ENCODE results near the gene TBC1D16. TPM values are rescaled to one million over a fixed set of nuclear protein-coding genes. Genes with fewer than 3 reads are reported as not detected.

Gene TBC1D16
- total RNA-seq, 6 experiments from 2014 or later: 15.1 to 25.5 (median 17.9) TPM

- H3K9me3 Mint-ChIP-seq: no peaks in the 10 kb centered on the region
- DNase-seq: peak; percentile 70
- peaks cover 37% of the 10 kb centered on the region for H3K4me1 Mint-ChIP-seq (ENCODE audit: low read depth)
- H3K27me3 Mint-ChIP-seq (ENCODE audit: insufficient read depth): no peaks in the 10 kb centered on the region; the same call in none of the 2 replicates
- peak overlapping the region; percentile 81 for H3K4me3 Mint-ChIP-seq
- no peaks in the 10 kb centered on the region for H3K36me3 Mint-ChIP-seq (ENCODE audit: low read depth)
- no peak for TF ChIP-seq CTCF (IDR thresholded peaks at IDR 0.05)
- H3K27ac Mint-ChIP-seq: peak overlapping the region; percentile 87
Measured at GRCh38 chr17:79988185-79988971, 47.3 kb downstream of the TBC1D16 start.

- no peaks in the 10 kb centered on the region; the same call in none of the 2 replicates for H3K27me3 Mint-ChIP-seq (ENCODE audit: insufficient read depth)
- H3K4me3 Mint-ChIP-seq: peak overlapping the region; percentile 81
- DNase-seq: no peak
- no peaks in the 10 kb centered on the region for H3K36me3 Mint-ChIP-seq (ENCODE audit: low read depth)
- no peaks in the 10 kb centered on the region for H3K9me3 Mint-ChIP-seq
- H3K4me1 Mint-ChIP-seq (ENCODE audit: low read depth): peaks cover 34% of the 10 kb centered on the region
- TF ChIP-seq CTCF (IDR thresholded peaks at IDR 0.05): no peak
- peak overlapping the region; percentile 87 for H3K27ac Mint-ChIP-seq
Measured at GRCh38 chr17:79987935-79988184, 47.8 kb downstream of the TBC1D16 start.

GRCh38 chr17:79987187-79987934 lies 48.3 kb downstream of the TBC1D16 start:
- peaks cover 29% of the 10 kb centered on the region for H3K4me1 Mint-ChIP-seq (ENCODE audit: low read depth)
- H3K27ac Mint-ChIP-seq: peak overlapping the region; percentile 87
- DNase-seq: no peak
- no peak for TF ChIP-seq CTCF (IDR thresholded peaks at IDR 0.05)
- peak overlapping the region; percentile 81 for H3K4me3 Mint-ChIP-seq
- no peaks in the 10 kb centered on the region for H3K9me3 Mint-ChIP-seq
- H3K36me3 Mint-ChIP-seq (ENCODE audit: low read depth): no peaks in the 10 kb centered on the region
- no peaks in the 10 kb centered on the region; the same call in none of the 2 replicates for H3K27me3 Mint-ChIP-seq (ENCODE audit: insufficient read depth)

- no peak for DNase-seq
- Mint-ChIP-seq H3K9me3 (no peaks in the 10 kb centered on the region), H3K4me3 (no peak overlapping the region), H3K27me3 (ENCODE audit: insufficient read depth) (no peaks in the 10 kb centered on the region; the same call in 1 of the 2 replicates), H3K36me3 (ENCODE audit: low read depth) (no peaks in the 10 kb centered on the region), H3K27ac (no peak overlapping the region), H3K4me1 (ENCODE audit: low read depth) (peaks cover 25% of the 10 kb centered on the region)
- no peak; the same call in 1 of the 2 replicates for TF ChIP-seq CTCF (IDR thresholded peaks at IDR 0.05)
Measured at GRCh38 chr17:79986411-79987186, 49.1 kb downstream of the TBC1D16 start.

- TF ChIP-seq CTCF (IDR thresholded peaks at IDR 0.05): no peak
- H3K27ac Mint-ChIP-seq: no peak overlapping the region
- H3K4me1 Mint-ChIP-seq (ENCODE audit: low read depth): peaks cover 25% of the 10 kb centered on the region
- H3K27me3 Mint-ChIP-seq (ENCODE audit: insufficient read depth): no peaks in the 10 kb centered on the region; the same call in 1 of the 2 replicates
- H3K9me3 Mint-ChIP-seq: no peaks in the 10 kb centered on the region
- H3K4me3 Mint-ChIP-seq: no peak overlapping the region
- H3K36me3 Mint-ChIP-seq (ENCODE audit: low read depth): no peaks in the 10 kb centered on the region
- no peak for DNase-seq
Measured at GRCh38 chr17:79985943-79986391, 49.7 kb downstream of the TBC1D16 start.
